ENCODE measurements around the gene EPB42. TPM values are rescaled to one million over a fixed set of nuclear protein-coding genes. Genes with fewer than 3 reads are reported as not detected.
"Not testable (repeated sequence)": the region's sequence is repeated elsewhere in the genome, so short reads cannot be mapped to it uniquely, and the experiment has no call there.

EPB42 gene
- total and polyA plus RNA-seq, 5 donors = not detected

GRCh38 chr15:43183270-43183669, 37.5 kb downstream of the EPB42 start:
- H3K4me3 ChIP-seq (ENCODE audit: low read length) = no peak overlapping the region
- no peak for DNase-seq
- intact Hi-C loops (cut with DNase I) = no loop called here
- H3K9me3 ChIP-seq (ENCODE audit: control insufficient read depth, low read length) = no peaks in the 10 kb centered on the region
- 76% methylated on average over 3 of the region's 3 CpGs for WGBS
- no peaks in the 10 kb centered on the region for H3K27me3 ChIP-seq (ENCODE audit: control insufficient read depth, insufficient read depth)
- ATAC-seq = no peak
- H3K4me1 ChIP-seq (ENCODE audit: control insufficient read depth, insufficient read depth, low read length) = no peaks in the 10 kb centered on the region
- H3K27ac ChIP-seq (ENCODE audit: low read length) = no peak overlapping the region

- H3K9me3 ChIP-seq (ENCODE audit: control insufficient read depth, low read length); H3K27ac ChIP-seq (ENCODE audit: low read length); H3K4me3 ChIP-seq (ENCODE audit: low read length); H3K27me3 ChIP-seq (ENCODE audit: control insufficient read depth, insufficient read depth); intact Hi-C loops (cut with DNase I); H3K4me1 ChIP-seq (ENCODE audit: control insufficient read depth, insufficient read depth, low read length); DNase-seq; ATAC-seq: not testable (repeated sequence)
- WGBS = 94% methylated on average over 2 of the region's 2 CpGs
Observed at GRCh38 chr15:43177147-43177546, 43.7 kb downstream of the EPB42 start.

- H3K4me3 ChIP-seq (ENCODE audit: low read length); H3K27ac ChIP-seq (ENCODE audit: low read length); H3K9me3 ChIP-seq (ENCODE audit: control insufficient read depth, low read length); H3K27me3 ChIP-seq (ENCODE audit: control insufficient read depth, insufficient read depth); ATAC-seq; DNase-seq; intact Hi-C loops (cut with DNase I); H3K4me1 ChIP-seq (ENCODE audit: control insufficient read depth, insufficient read depth, low read length): not testable (repeated sequence)
- WGBS = 97% methylated on average over 23 of the region's 25 CpGs
Observed at GRCh38 chr15:43175656-43176309, 45.0 kb downstream of the EPB42 start.

- no peak for DNase-seq
- Histone ChIP-seq H3K9me3 (ENCODE audit: control insufficient read depth, low read length) (no peaks in the 10 kb centered on the region), H3K4me3 (ENCODE audit: low read length) (no peak overlapping the region), H3K4me1 (ENCODE audit: control insufficient read depth, insufficient read depth, low read length) (no peaks in the 10 kb centered on the region), H3K27me3 (ENCODE audit: control insufficient read depth, insufficient read depth) (no peaks in the 10 kb centered on the region), H3K27ac (ENCODE audit: low read length) (no peak overlapping the region)
- intact Hi-C loops (cut with DNase I) = no loop called here
- no peak for ATAC-seq
- 64% methylated on average over 4 of the region's 4 CpGs for WGBS
Observed at GRCh38 chr15:43169888-43170287, 50.9 kb downstream of the EPB42 start.

GRCh38 chr15:43168192-43169107, 52.4 kb downstream of the EPB42 start:
- H3K27me3 ChIP-seq (ENCODE audit: control insufficient read depth, insufficient read depth) = no peaks in the 10 kb centered on the region
- no peaks in the 10 kb centered on the region for H3K4me1 ChIP-seq (ENCODE audit: control insufficient read depth, insufficient read depth, low read length)
- peak overlapping the region; percentile 72 for H3K27ac ChIP-seq (ENCODE audit: low read length)
- intact Hi-C loops (cut with DNase I) = no loop called here
- no peak overlapping the region for H3K4me3 ChIP-seq (ENCODE audit: low read length)
- H3K9me3 ChIP-seq (ENCODE audit: control insufficient read depth, low read length) = no peaks in the 10 kb centered on the region
- ATAC-seq = peak; percentile 42 to 72
- DNase-seq = no peak
- WGBS = 46% methylated on average over 2 of the region's 2 CpGs

GRCh38 chr15:43167261-43167660, 53.6 kb downstream of the EPB42 start:
- H3K27me3 ChIP-seq (ENCODE audit: control insufficient read depth, insufficient read depth); H3K27ac ChIP-seq (ENCODE audit: low read length); H3K4me1 ChIP-seq (ENCODE audit: control insufficient read depth, insufficient read depth, low read length); H3K9me3 ChIP-seq (ENCODE audit: control insufficient read depth, low read length); H3K4me3 ChIP-seq (ENCODE audit: low read length); ATAC-seq; intact Hi-C loops (cut with DNase I): not testable (repeated sequence)
- WGBS = over 99% methylated on average over 26 of the region's 28 CpGs
- DNase-seq = peak in 1 of 3 donors; percentile 49

- ATAC-seq = no peak
Observed at GRCh38 chr15:43165801-43166325, 55.0 kb downstream of the EPB42 start.

GRCh38 chr15:43153269-43153668, 67.5 kb downstream of the EPB42 start:
- no peak overlapping the region for H3K27ac ChIP-seq (ENCODE audit: low read length)
- H3K27me3 ChIP-seq (ENCODE audit: control insufficient read depth, insufficient read depth) = no peaks in the 10 kb centered on the region
- ATAC-seq (no peak), DNase-seq (no peak)
- H3K4me1 ChIP-seq (ENCODE audit: control insufficient read depth, insufficient read depth, low read length) = no peaks in the 10 kb centered on the region
- no peaks in the 10 kb centered on the region for H3K9me3 ChIP-seq (ENCODE audit: control insufficient read depth, low read length)
- no peak overlapping the region for H3K4me3 ChIP-seq (ENCODE audit: low read length)
- intact Hi-C loops (cut with DNase I) = no loop called here

More at GRCh38 chr15:43165801-43166325, 55.0 kb downstream of the EPB42 start:
- Histone ChIP-seq H3K4me3 (ENCODE audit: low read length) (no peak overlapping the region), H3K9me3 (ENCODE audit: control insufficient read depth, low read length) (no peaks in the 10 kb centered on the region), H3K27ac (ENCODE audit: low read length) (no peak overlapping the region), H3K4me1 (ENCODE audit: control insufficient read depth, insufficient read depth, low read length) (no peaks in the 10 kb centered on the region), H3K27me3 (ENCODE audit: control insufficient read depth, insufficient read depth) (no peaks in the 10 kb centered on the region)
- DNase-seq = no peak
- intact Hi-C loops (cut with DNase I) = no loop called here
- 92% methylated on average over 2 of the region's 2 CpGs for WGBS

GRCh38 chr15:43151688-43152087, 69.1 kb downstream of the EPB42 start:
- no peak for DNase-seq
- Histone ChIP-seq H3K4me3 (ENCODE audit: low read length) (no peak overlapping the region), H3K27ac (ENCODE audit: low read length) (no peak overlapping the region), H3K9me3 (ENCODE audit: control insufficient read depth, low read length) (no peaks in the 10 kb centered on the region), H3K27me3 (ENCODE audit: control insufficient read depth, insufficient read depth) (no peaks in the 10 kb centered on the region), H3K4me1 (ENCODE audit: control insufficient read depth, insufficient read depth, low read length) (no peaks in the 10 kb centered on the region)
- ATAC-seq = no peak
- intact Hi-C loops (cut with DNase I) = no loop called here
- WGBS = 93% methylated on average over 2 of the region's 2 CpGs

GRCh38 chr15:43150191-43150929, 70.5 kb downstream of the EPB42 start:
- ATAC-seq = no peak
- intact Hi-C loops (cut with DNase I) = no loop called here
- H3K4me1 ChIP-seq (ENCODE audit: control insufficient read depth, insufficient read depth, low read length) = no peaks in the 10 kb centered on the region

More at GRCh38 chr15:43150191-43150929, 70.5 kb downstream of the EPB42 start:
- Histone ChIP-seq H3K27me3 (ENCODE audit: control insufficient read depth, insufficient read depth) (no peaks in the 10 kb centered on the region), H3K27ac (ENCODE audit: low read length) (no peak overlapping the region), H3K9me3 (ENCODE audit: control insufficient read depth, low read length) (no peaks in the 10 kb centered on the region), H3K4me3 (ENCODE audit: low read length) (no peak overlapping the region)
- WGBS = 92% methylated on average over 5 of the region's 5 CpGs
- no peak for DNase-seq

Data from right cardiac atrium (tissue), 5 donors.